Adipose tissue (tissue), 3 donors: ENCODE results near the gene LTBP4. TPM values are rescaled to one million over a fixed set of nuclear protein-coding genes. Genes with fewer than 3 reads are reported as not detected.
"Not testable (repeated sequence)": the region's sequence is repeated elsewhere in the genome, so short reads cannot be mapped to it uniquely, and the experiment has no call there.

Experiments used
- H3K27ac ChIP-seq: one replicate; pipeline ENCODE4 v1.5.1; 2013; ENCODE audit warnings: low read depth, low read length
- WGBS, 3 donors: extraction: QIAGEN DNeasy Blood & Tissue Kit; methylation state at CpG; one replicate each; pipeline ENCODE4 v1.1.7; 2013; 5-methylcytosine and 5-hydroxymethylcytosine counted together
- polyA plus RNA-seq, 3 donors: library from polyadenylated mRNA; stranded (reverse); fragments of 200-250 nt; gene quantifications; one replicate each; pipeline ENCODE4 v1.2.3, GENCODE V29; 2013
- donor health status: healthy with polysubstance abuse.
- donor health status: Bipolar disorder and iron deficiency.
- donor health status: healthy.

LTBP4 gene
- polyA plus RNA-seq, 3 donors, result 35.5 to 125 (median 124) TPM

DNA sequence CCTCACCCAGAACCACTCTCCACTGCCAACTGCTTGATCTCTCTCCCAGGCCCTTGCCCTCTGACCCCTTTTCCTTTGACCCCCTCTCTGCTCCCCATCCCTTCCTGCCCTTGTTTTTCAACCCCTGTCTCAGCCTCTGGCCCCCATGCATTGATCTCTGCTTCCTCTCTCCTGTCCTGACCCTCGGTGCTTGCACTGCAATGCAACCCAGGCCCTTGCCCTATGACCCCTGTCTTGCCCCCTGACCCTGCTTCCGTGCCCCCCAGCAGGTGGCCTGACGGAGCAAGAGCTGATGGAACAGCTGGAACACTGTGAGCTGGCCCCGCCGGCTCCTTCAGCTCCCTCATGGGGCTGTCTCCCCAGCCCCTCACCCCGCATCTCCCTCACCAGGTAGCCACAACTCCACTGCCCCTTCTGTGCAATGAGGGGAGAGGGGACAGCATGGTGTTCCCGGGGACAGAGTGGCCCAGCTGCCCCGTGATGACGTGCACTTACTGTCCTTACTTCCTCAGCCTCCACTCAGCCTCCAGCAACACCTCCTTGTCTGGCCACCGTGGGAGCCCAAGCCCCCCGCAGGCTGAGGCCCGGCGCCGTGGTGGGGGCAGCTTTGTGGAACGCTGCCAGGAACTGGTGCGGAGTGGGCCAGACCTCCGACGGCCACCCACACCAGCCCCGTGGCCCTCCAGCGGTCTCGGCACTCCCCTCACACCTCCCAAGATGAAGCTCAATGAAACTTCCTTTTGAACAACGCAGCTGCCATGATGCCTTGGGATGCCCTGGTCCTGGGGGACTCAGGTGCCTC, 10.5 kb upstream of the LTBP4 start:
- H3K27ac ChIP-seq, result no peak overlapping the region
- WGBS, 3 donors, result 84 to 85% (median 84%) methylated on average over 20 to 22 of the region's 22 CpGs

DNA sequence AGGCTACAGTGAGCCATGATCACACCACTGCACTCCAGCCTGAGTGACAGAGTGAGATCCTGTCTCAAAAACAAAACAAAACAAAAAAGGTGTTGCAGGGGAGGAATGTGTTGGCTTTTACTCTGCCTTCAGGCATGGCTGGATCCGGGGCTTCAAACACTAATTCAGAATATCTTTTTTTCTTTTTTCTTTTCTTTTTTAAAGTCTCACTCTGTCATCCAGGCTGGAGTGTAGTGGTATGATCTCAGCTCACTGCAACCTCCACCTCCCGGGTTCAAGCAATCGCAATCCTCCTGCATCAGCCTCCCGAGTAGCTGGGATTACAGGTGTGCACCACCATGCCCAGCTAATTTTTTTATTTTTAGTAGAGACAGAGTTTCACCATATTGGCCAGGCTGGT, 9.4 kb upstream of the LTBP4 start:
- not testable (repeated sequence) for H3K27ac ChIP-seq
- 86 to 100% (median 97%) methylated on average over 4 of the region's 4 CpGs for WGBS, 3 donors

DNA sequence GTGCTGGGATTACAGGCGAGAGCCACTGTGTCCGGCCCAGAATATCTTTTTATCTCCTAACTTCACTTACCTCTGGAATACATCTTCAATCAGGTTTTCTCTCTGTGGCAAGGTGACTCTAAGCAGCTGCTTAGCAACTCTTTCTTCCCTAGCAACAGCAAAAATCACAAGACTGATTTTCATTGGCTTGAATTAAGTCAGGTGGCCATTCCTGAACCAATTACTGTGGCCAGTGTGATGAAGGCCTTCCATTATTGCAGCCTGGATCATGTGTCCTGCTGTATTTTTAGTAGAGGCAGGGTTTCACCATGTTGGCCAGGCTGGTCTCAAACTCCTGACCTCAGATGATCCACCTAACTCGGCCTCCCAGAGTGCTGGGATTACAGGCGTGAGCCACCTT, 9.0 kb upstream of the LTBP4 start:
- WGBS, 3 donors, result 84 to 94% (median 93%) methylated on average over 4 of the region's 4 CpGs

DNA sequence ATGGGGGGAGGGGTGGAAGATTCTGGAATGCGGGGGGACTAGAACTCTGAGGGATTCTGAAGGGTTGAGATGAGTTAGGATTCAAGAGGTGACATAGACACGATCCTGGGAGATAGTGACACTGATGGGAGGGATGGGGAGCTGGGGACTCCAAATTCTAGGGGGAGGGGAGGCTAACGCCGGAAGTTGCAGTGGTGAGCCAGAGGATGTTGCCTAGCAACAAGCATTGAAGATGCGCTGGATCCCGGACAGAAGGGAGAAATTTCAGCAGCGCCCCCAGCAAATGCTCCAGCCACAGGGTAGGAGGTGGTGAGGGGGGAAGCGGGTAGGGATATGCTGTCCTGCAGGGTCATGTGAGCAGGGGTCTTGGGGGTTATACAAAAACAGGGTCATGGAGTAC, 6.9 kb upstream of the LTBP4 start:
- H3K27ac ChIP-seq, result no peak overlapping the region
- 23 to 30% (median 27%) methylated on average over 8 of the region's 8 CpGs for WGBS, 3 donors

More for the DNA sequence above, 9.0 kb upstream of the LTBP4 start:
- H3K27ac ChIP-seq, result no peak overlapping the region

DNA sequence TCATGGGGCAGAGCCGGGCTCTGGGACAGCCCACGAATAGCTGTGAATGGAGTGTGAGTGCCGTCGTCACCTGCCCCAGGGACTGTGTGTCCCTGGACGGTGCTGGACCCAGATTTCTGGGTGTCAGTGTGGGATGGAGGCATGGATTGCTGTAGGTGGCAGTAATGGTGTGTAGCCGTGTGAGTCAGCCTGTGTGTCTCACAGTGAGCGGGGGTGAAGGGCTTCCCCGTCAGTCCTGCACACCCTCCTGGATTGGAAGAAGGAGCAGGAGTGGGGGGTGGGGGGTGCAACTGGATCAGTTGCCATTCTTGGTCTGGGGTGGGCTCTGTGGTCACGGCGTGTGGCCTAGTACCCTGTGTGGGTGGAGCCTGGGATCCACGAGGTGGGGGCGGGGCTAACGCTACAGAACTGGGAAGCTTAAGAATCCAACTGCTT, 6.5 kb upstream of the LTBP4 start:
- WGBS, 3 donors, result 30 to 38% (median 36%) methylated on average over 13 of the region's 13 CpGs
- H3K27ac ChIP-seq, result no peak overlapping the region

DNA sequence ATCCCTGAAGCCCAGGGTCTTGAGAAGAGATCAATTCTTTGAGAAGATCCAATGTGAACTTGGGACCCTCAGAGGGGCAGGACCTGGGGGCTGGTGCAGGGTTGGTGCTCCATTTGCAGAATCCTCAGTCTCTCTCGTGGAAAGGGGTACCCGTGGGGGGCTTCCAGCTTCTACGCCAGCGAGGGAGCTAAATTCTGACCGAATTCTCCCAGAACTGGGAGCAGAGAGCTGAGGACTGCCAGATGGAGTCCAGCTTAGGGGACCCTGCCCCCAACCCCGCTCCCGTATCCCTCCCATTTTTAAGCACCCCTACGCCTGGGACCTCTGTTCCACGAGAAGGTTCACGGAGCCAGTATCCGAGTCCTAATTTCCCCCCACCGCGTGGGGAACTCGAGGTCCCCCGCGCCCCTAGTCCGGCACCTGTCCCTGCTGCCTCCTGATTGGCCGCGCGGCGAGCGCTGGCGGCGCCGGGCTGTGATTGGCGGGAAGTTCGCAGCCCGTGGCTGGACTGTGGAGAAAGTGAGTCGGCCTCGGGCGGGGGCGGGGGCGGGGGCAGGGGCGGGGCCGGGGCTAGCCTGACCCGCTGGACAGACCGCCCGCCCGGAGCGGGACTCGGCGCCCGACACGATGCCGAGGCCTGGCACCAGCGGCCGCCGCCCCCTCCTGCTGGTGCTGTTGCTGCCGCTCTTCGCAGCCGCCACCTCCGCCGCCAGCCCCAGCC, 4.4 kb upstream of the LTBP4 start:
- H3K27ac ChIP-seq, result no peak overlapping the region
- 8 to 10% (median 8%) methylated on average over 31 to 53 of the region's 53 CpGs for WGBS, 3 donors

DNA sequence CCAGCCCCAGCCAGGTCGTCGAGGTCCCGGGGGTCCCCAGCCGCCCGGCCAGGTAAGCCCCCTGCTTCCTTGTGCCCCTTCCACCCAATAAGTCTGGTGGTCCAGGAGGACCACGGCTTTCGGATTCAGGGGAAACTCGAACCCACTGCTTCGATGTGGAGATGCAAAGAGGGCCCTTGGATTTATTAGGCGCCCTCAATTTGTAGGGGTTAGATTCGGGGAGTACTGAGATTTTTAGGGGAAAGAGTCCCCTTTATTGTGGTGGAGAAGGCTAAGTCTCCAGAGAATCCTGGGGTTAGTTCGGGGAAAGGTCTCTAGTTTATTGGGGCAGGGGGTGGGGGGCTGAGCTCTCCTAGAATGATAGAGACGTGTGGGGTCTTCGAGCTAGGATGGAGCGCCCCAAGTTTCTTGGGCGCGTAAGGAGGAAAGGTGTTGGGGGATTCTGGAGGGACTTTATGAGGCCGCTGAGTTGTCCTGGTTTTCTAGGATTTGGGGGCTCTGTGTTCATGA, 3.8 kb upstream of the LTBP4 start:
- 8 to 11% (median 9%) methylated on average over 18 of the region's 18 CpGs for WGBS, 3 donors
- H3K27ac ChIP-seq, result no peak overlapping the region

DNA sequence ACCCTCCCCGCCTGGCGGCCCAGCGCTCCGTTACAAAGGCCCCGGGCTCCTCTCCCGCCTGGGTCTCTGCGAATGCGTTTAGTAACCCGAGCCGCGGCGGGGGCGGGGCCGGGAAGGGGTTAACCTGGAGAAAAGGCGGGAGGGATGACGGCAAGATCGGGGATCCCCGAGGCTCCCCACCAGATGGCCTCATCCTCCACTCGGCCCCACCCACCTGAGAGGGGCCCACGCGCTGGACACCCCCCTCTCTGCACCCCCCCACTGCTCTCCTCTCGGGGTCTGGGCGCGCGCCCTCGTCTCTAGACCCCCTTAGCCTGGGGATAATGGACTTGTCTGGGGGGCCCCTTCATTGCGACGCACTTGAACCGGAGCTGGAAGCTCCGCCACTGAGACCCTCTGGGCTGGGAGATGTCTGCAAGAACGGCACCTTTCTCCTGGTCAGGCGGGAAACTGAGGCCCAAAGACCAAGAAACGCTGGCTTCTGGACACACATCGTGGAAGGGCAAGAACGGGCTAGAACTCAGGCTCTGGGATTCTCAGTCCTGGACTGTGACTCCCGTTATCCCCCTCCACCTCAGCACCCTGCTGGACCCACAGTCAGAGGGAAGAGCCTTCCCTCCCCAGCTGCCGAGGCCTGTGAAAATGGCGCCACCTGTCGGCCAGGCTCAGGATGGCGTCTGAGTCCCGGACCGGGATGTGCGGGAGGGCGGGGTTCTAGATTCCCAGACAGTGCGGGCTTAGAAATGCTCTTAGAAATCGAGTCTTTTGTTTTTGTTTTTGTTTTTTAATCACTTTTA, 2.9 kb upstream of the LTBP4 start:
- H3K27ac ChIP-seq, result no peak overlapping the region
- 1 to 2% (median 2%) methylated on average over 40 to 46 of the region's 46 CpGs for WGBS, 3 donors

DNA sequence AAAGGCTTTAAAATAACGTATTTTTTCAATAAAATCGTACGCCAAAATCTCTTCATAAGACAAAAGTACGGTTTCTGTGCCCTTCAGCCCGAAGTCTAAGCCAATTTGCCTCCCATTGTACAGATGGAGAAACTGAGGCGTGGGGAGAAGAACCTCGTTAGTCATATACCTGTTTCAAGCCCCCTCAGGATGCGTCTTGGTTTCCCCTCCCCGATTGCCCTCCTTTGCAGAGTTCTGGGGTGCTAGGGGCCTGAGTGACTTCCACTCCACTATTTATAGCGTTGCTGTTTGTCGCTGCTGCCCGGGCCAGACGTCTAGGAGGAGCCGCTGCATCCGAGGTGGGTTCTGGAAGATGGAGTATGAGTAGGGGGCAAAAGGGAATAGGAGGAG, 2.3 kb upstream of the LTBP4 start:
- H3K27ac ChIP-seq, result no peak overlapping the region
- 10 to 12% (median 11%) methylated on average over 15 of the region's 15 CpGs for WGBS, 3 donors

DNA sequence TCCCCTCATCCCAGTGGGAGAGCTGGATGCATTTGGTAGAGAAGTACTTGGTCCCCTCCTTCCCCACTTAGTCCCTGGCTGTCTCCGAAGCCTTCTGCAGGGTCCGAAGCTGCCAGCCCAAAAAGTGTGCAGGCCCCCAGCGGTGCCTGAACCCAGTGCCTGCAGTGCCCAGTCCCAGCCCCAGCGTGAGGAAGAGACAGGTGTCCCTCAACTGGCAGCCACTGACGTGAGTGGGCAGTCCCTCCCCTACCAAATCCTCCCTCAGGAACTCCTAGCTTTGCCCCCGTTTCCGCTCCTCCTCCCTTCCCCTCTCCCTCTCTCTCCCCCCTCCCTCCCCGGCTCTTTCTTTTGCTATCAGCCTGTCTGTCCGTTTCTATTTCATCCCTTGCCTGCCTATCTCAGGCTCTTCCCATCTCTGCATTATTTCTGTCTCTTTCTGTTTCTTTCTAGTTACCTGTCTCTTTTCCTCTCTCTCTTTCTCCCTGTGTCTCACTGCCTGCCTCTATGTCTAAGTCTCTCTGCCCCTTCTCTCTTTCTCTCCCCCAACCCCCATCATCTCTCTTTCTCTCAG, 1.8 kb upstream of the LTBP4 start:
- 5 to 6% (median 5%) methylated on average over 9 of the region's 9 CpGs for WGBS, 3 donors
- H3K27ac ChIP-seq, result no peak overlapping the region

DNA sequence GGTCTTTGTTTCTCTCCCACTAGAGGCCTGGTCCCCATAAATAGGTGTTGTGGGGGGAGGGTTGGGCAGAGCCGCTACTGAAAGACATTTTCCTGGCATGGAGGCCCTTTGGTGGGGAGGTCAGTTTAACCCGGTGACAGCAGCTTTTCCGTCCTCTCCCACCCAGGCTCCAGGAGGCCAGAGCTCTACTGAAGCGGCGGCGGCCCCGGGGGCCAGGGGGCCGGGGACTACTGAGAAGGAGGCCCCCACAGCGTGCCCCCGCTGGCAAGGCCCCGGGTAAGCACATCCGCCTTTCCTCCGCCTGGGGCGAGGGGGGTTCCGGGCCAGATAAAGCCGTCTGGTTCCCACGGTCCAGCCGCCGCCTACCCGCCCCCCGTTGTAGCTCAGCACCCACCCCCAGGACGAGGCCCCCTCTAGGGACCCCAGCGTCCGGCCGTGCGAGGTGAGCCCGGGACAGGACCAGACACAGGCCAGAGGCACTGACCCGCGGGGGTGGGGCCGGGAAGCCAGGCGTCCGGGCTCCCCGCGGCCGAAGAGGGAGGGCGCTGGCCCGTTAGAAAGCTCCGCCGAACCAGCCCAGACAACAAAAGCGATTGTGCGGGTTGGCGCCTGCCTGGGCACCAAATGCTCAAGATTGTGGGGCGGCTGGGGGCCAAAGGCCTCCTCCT, 1.1 kb upstream of the LTBP4 start:
- 1 to 4% (median 2%) methylated on average over 42 to 43 of the region's 43 CpGs for WGBS, 3 donors
- H3K27ac ChIP-seq, result no peak overlapping the region

DNA sequence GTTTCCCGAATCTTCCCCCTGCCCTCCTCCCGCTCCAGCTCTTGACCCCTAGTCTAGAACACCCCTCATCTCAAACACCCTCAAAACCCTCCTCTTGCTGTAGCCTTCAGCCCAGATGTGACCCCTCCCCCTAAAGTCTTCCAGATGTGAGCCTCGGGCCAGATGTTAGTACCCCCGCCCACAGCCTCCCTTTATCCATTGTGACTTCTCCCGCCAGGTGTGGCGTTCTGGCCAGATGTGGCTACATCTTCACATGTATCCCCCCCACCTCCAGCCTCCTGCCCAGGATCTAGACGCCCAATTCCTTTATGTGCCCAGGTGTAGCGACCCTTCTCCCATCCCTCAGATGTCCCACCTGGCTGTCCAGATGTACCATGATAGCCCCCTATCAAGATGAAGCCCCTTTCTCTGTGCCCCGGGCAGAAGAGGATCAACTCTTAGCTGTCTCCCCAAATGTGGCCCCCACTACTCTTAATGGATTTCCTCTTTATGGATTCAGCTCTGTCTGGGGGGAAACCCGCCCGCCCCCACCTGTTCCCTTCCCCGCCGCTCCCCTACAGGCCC, 517 bp upstream of the LTBP4 start:
- H3K27ac ChIP-seq, result no peak overlapping the region
- WGBS, 3 donors, result 6 to 8% (median 7%) methylated on average over 13 of the region's 13 CpGs

DNA sequence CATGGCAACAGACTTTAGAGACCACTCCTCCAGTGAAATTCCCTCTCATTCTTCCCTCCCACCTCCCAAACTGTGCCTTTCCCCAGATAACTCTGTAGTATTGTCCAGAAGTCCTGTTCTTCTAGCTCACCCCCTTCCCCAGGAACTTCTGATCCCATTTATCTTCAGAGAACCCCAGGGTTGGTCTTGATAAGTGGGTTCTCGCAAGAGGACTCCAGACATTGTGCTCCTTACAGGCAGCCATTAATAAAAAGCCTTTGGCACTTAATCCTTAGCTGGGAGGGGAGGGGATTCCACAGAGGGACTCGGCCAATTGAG, 1.9 kb downstream of the LTBP4 start:
- 42 to 49% (median 43%) methylated on average over 2 of the region's 2 CpGs for WGBS, 3 donors
- H3K27ac ChIP-seq, result no peak overlapping the region

DNA sequence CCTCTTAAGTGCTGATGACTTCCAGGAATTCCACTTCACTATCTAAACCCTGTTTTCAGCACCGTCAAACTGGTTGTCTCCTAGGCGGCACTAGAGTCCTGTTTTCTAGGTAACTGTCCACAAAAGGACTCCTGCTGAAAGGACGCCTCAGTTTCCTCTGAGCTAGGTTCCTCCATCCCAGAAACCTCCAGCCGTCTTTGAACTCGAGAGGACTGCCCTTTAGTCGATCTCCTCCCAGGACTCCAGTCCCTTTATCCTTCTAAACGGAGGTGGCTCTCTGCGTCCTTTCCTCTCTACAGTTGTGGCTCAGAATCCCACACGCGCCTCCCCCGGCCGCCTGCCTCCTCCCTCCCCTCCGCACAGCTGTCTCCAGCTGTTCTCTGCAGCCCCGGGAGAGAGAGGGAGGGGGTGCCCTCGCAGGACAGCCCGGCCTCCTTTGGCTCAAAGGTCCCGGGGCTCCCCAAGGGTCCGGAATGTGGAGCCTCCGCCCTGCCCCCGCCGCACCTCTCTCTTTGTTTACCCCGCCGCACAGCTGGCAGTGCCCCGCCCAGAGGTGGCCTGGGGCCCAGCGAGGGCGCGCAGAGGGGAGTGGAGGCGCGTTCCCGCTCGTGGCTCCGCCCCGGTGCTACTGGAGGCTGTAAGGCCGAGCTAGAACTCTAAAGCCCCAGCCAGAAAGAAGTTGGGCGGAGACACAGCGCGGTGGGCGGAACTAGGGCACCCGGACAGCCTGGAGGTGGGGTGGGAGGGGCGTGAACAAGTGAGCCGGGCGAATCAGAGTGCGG, 2.4 kb downstream of the LTBP4 start:
- H3K27ac ChIP-seq, result no peak overlapping the region
- 2% methylated on average over 35 to 43 of the region's 43 CpGs for WGBS, 3 donors

DNA sequence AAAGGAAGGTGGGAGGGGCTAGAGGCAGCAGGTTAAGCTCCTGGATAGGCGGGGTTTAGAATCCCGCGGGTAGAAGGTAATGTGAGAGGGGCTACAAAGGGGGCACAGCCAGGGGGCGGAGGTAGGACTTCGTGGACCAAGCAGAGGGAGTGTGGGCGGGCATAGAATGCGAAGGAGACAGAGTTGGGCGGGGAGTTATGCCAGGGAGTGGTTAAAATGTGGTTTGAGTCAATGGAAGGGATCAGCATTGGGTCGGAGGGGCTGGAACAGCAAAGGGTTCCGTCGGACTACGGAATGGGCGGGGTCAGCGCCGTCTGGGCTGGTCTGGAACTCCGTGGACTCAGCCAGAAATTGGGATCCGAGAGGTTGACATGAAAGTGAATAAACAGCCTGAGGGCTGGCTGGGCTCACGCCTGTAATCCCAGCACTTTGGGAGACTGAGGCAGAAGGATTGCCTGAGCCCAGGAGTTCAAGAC, 3.0 kb downstream of the LTBP4 start:
- WGBS, 3 donors, result 7 to 9% (median 7%) methylated on average over 18 of the region's 18 CpGs
- no peak overlapping the region for H3K27ac ChIP-seq

DNA sequence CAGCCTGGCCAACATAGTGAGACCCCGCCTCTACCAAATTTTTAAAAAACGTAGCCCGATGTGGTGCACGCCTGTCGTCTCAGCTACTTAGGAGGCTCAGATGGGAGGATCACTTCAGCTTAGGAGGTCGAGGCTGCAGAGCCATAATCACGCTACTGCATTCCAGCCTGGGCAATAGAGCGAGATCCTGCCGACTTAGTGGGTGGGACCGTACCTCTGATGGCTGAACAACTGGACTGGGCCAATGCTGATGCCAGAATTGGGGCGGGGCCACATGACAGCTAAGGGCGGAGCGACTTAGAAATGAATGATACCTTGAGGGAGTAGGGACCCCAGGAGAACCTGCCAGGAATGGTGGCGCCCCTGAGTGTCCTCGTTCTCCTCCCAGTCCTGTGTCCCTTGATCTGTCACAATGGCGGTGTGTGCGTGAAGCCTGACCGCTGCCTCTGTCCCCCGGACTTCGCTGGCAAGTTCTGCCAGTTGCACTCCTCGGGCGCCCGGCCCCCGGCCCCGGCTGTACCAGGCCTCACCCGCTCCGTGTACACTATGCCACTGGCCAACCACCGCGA, 3.6 kb downstream of the LTBP4 start:
- 24 to 33% (median 33%) methylated on average over 28 to 29 of the region's 29 CpGs for WGBS, 3 donors
- H3K27ac ChIP-seq, result no peak overlapping the region
